ENCODE measurements around the gene SCAMP4. TPM values are rescaled to one million over a fixed set of nuclear protein-coding genes. Genes with fewer than 3 reads are reported as not detected.

SCAMP4 gene
- total RNA-seq, 1 experiment from 2014 or later, result 81.3 TPM

DNA sequence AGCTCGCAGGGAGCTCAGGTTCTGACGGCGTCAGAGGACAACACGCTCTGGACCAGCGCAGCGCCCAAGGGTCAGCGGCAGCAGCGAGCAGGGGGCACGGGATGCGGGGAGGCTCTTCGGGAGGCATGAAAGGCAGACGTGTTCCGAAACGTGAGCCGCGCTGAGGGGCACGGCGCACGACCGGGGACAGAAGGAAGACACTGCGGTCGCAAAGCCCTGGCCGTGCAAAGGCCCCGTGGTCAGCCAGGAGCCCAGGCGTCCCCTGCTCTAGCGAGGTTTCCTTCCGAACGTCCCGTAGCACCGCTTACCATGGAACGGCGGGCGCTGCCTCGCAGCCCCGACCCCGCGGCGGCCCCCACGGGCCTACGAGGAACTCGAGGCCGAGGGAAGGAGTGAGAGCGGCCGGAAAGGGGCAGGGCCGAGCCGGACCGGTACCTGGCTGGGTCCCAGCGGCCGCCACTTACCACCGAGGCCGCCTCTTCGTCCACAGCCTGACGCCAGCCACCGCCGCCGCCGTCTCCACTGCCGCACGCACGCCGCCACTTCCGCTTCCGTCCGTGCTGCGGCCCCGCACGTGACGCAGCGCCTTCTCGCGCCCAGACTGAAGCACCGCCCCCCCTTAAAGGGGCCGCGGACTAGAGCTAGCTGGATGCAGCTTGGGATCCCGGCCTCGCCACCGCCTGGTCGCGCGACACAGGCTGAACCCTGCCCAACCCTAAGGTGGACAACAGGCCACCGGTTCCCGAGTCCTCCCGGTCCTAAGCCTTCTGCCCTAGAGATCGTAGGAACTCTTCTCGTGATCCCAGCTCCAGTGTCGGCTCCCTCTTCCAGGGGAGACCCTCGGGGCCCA is 29.3 kb upstream of the SCAMP4 start (continued):
- TF ChIP-seq ZNF396 (CRISPR knock-in tag; IDR thresholded peaks at IDR 0.05; ENCODE audit: borderline replicate concordance) (no peak), ELF4 (CRISPR knock-in tag; IDR thresholded peaks at IDR 0.05; ENCODE audit: low read depth) (peak; percentile 38; the same call in 1 of the 2 replicates), ETV6 (CRISPR knock-in tag; IDR thresholded peaks at IDR 0.05) (peak; percentile 98), SOX15 (CRISPR knock-in tag; IDR thresholded peaks at IDR 0.05) (no peak), EMX1 (CRISPR knock-in tag; IDR thresholded peaks at IDR 0.05) (peak; percentile 79; the same call in 1 of the 2 replicates), USF1 (CRISPR knock-in tag; IDR thresholded peaks at IDR 0.05) (peak; percentile 99), CBFB (CRISPR knock-in tag; IDR thresholded peaks at IDR 0.05; ENCODE audit: low read depth) (peak; percentile 97), PREB (CRISPR knock-in tag; IDR thresholded peaks at IDR 0.05; ENCODE audit: borderline replicate concordance) (no peak), GABPB1 (CRISPR knock-in tag; IDR thresholded peaks at IDR 0.05) (peak; percentile 69; the same call in 1 of the 2 replicates), CREB1 (CRISPR knock-in tag; IDR thresholded peaks at IDR 0.05) (peak; percentile 81), TEAD4 (CRISPR knock-in tag; IDR thresholded peaks at IDR 0.05) (no peak), SMAD4 (CRISPR knock-in tag; IDR thresholded peaks at IDR 0.05) (no peak), CREM (CRISPR knock-in tag; IDR thresholded peaks at IDR 0.05) (peak; percentile 88), MXD4 (CRISPR knock-in tag; IDR thresholded peaks at IDR 0.05; ENCODE audit: borderline replicate concordance) (no peak), IRF2 (CRISPR knock-in tag; IDR thresholded peaks at IDR 0.05; ENCODE audit: borderline replicate concordance, low read depth) (no peak), ZNF671 (CRISPR knock-in tag; IDR thresholded peaks at IDR 0.05) (no peak), ERG (CRISPR knock-in tag; IDR thresholded peaks at IDR 0.05) (0 out of 2 replicates have a peak, but pooled peaks have one; percentile 62), IRF1 (CRISPR knock-in tag; IDR thresholded peaks at IDR 0.05) (peak; percentile 46; the same call in 1 of the 2 replicates), GTF2I (CRISPR knock-in tag; conservative IDR thresholded peaks at IDR 0.05) (peak; percentile 89), PRDM15 (CRISPR knock-in tag; IDR thresholded peaks at IDR 0.05) (peak; percentile 58), KAT7 (CRISPR knock-in tag; IDR thresholded peaks at IDR 0.05; ENCODE audit: borderline replicate concordance) (0 out of 2 replicates have a peak, but pooled peaks have one; percentile 46), ZNF219 (CRISPR knock-in tag; IDR thresholded peaks at IDR 0.05; ENCODE audit: borderline replicate concordance) (no peak)
- TF ChIP-seq, protein P1, sequence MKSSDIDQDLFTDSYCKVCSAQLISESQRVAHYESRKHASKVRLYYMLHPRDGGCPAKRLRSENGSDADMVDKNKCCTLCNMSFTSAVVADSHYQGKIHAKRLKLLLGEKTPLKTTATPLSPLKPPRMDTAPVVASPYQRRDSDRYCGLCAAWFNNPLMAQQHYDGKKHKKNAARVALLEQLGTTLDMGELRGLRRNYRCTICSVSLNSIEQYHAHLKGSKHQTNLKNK (CRISPR knock-in tag; IDR thresholded peaks at IDR 0.05), result no peak
- TF ChIP-seq, protein P2, sequence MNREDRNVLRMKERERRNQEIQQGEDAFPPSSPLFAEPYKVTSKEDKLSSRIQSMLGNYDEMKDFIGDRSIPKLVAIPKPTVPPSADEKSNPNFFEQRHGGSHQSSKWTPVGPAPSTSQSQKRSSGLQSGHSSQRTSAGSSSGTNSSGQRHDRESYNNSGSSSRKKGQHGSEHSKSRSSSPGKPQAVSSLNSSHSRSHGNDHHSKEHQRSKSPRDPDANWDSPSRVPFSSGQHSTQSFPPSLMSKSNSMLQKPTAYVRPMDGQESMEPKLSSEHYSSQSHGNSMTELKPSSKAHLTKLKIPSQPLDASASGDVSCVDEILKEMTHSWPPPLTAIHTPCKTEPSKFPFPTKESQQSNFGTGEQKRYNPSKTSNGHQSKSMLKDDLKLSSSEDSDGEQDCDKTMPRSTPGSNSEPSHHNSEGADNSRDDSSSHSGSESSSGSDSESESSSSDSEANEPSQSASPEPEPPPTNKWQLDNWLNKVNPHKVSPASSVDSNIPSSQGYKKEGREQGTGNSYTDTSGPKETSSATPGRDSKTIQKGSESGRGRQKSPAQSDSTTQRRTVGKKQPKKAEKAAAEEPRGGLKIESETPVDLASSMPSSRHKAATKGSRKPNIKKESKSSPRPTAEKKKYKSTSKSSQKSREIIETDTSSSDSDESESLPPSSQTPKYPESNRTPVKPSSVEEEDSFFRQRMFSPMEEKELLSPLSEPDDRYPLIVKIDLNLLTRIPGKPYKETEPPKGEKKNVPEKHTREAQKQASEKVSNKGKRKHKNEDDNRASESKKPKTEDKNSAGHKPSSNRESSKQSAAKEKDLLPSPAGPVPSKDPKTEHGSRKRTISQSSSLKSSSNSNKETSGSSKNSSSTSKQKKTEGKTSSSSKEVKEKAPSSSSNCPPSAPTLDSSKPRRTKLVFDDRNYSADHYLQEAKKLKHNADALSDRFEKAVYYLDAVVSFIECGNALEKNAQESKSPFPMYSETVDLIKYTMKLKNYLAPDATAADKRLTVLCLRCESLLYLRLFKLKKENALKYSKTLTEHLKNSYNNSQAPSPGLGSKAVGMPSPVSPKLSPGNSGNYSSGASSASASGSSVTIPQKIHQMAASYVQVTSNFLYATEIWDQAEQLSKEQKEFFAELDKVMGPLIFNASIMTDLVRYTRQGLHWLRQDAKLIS (CRISPR knock-in tag; IDR thresholded peaks at IDR 0.05; ENCODE audit: borderline replicate concordance), result 0 out of 2 replicates have a peak, but pooled peaks have one; percentile 27
- TF ChIP-seq, protein P3, sequence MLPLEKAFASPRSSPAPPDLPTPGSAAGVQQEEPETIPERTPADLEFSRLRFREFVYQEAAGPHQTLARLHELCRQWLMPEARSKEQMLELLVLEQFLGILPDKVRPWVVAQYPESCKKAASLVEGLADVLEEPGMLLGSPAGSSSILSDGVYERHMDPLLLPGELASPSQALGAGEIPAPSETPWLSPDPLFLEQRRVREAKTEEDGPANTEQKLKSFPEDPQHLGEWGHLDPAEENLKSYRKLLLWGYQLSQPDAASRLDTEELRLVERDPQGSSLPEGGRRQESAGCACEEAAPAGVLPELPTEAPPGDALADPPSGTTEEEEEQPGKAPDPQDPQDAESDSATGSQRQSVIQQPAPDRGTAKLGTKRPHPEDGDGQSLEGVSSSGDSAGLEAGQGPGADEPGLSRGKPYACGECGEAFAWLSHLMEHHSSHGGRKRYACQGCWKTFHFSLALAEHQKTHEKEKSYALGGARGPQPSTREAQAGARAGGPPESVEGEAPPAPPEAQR (CRISPR knock-in tag; IDR thresholded peaks at IDR 0.05), result no peak
